Progenitor cell of endocrine pancreas (in vitro differentiated cells): Measurements from ENCODE around the gene TWF1. TPM values are rescaled to one million over a fixed set of nuclear protein-coding genes. Genes with fewer than 3 reads are reported as not detected.

Source experiments
- DNase-seq: peaks from one replicate; pipeline ENCODE4 v3.0.0; 2021; ENCODE audit warnings: low spot score; ENCODE audit not compliant: unreplicated experiment
- H3K27ac Mint-ChIP-seq: 2 replicates; pipeline ENCODE4 v1.8.0; 2021; ENCODE audit warnings: mild to moderate bottlenecking, moderate library complexity, mixed read lengths
- H3K27me3 Mint-ChIP-seq: 2 replicates; pipeline ENCODE4 v1.8.0; 2021; ENCODE audit warnings: mixed read lengths
- H3K36me3 Mint-ChIP-seq: 2 replicates; pipeline ENCODE4 v1.8.0; 2022; ENCODE audit warnings: mixed read lengths; ENCODE audit not compliant: insufficient read depth
- H3K4me1 Mint-ChIP-seq: 2 replicates; pipeline ENCODE4 v1.8.0; 2021; ENCODE audit warnings: low read depth, mixed read lengths
- H3K4me3 Mint-ChIP-seq: 2 replicates; pipeline ENCODE4 v1.8.0; 2021; ENCODE audit warnings: low read depth, mild to moderate bottlenecking, moderate library complexity, mixed read lengths
- H3K9me3 Mint-ChIP-seq: 2 replicates; pipeline ENCODE4 v1.8.0; 2021; ENCODE audit warnings: low read depth, mixed read lengths
- total RNA-seq: library from RNA; stranded (reverse); gene quantifications from 2 replicates; pipeline ENCODE4 v1.2.1, GENCODE V29; 2021
- TF ChIP-seq, protein P1 (sequence below): fragments of 200-600 bp; sonication (generic); IDR thresholded peaks from one replicate; pipeline ENCODE4 v1.5.0; 2021; ENCODE audit warnings: antibody characterized with exemption, mild to moderate bottlenecking; ENCODE audit not compliant: unreplicated experiment

Gene TWF1
- total RNA-seq, 1 donor from 2014 or later, result 58.4 TPM

DNA sequence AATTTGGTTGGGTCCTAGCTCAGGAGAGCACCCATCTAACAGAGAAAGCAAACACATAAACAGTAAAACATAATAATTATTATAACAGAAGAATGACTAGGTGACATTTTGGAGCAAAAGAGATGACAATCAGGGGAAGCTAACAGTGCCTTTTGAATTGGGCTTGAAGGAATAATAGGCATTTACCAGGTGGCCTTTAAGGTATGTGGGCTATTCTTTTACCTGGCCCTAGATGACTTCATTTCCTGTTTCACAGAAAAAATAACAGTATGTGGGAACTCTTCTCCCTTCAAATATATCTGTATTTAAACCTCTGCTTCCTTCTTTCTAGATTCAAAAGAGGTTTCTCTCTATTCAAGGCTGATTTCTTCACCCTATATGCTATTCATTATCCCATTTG, 43.5 kb downstream of the TWF1 start:
- H3K27ac Mint-ChIP-seq, result no peak overlapping the region
- DNase-seq, result no peak
- TF ChIP-seq, protein P1, sequence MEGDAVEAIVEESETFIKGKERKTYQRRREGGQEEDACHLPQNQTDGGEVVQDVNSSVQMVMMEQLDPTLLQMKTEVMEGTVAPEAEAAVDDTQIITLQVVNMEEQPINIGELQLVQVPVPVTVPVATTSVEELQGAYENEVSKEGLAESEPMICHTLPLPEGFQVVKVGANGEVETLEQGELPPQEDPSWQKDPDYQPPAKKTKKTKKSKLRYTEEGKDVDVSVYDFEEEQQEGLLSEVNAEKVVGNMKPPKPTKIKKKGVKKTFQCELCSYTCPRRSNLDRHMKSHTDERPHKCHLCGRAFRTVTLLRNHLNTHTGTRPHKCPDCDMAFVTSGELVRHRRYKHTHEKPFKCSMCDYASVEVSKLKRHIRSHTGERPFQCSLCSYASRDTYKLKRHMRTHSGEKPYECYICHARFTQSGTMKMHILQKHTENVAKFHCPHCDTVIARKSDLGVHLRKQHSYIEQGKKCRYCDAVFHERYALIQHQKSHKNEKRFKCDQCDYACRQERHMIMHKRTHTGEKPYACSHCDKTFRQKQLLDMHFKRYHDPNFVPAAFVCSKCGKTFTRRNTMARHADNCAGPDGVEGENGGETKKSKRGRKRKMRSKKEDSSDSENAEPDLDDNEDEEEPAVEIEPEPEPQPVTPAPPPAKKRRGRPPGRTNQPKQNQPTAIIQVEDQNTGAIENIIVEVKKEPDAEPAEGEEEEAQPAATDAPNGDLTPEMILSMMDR, result no peak
- no peaks in the 10 kb centered on the region for H3K36me3 Mint-ChIP-seq
- peaks cover 8% of the 10 kb centered on the region for H3K4me1 Mint-ChIP-seq
- no peaks in the 10 kb centered on the region for H3K9me3 Mint-ChIP-seq
- H3K27me3 Mint-ChIP-seq, result no peaks in the 10 kb centered on the region
- no peak overlapping the region for H3K4me3 Mint-ChIP-seq

DNA sequence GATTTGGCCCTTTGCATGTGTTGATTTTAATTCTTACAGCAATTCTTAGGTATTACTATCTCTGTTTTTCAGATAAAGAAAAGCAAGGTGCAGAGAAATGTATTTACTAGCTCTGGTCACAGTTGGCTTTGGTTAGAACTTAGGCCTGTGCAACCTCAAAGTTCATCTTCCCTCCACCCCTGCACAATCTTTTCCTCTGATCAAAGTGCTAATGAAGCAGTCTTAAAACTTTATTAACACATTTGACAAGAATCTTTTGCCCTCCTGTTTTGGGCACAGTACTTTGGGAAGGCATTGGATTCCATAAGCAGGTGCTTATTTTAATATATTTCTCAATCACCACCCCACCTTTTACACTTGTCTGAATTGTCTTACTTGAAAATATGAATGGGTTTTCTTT, 44.6 kb downstream of the TWF1 start:
- Mint-ChIP-seq H3K4me3 (no peak overlapping the region), H3K9me3 (no peaks in the 10 kb centered on the region), H3K36me3 (no peaks in the 10 kb centered on the region), H3K27me3 (no peaks in the 10 kb centered on the region), H3K4me1 (peaks cover 8% of the 10 kb centered on the region), H3K27ac (no peak overlapping the region)
- DNase-seq, result no peak
- TF ChIP-seq, protein P1, result no peak

DNA sequence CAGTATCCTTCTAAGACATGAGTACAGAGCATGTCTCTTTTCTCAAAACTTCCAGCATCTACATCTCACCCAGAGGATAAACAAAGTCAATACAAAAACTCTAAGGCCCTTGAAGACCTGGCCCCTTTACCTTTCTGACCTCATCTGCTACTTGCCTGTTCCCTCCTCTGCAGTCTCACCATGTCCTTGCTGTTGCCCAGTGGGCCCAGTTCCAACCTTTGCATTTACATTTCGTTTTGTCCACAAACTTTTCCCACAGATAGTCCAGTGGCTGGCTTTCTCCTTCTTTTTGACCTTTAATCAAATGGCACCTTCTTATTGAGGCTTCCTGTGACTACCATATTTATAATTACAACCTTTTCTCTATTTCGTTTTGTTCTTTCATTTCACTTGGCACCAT, 45.7 kb downstream of the TWF1 start:
- no peak for DNase-seq
- Mint-ChIP-seq H3K36me3 (no peaks in the 10 kb centered on the region), H3K9me3 (no peaks in the 10 kb centered on the region), H3K4me3 (peak overlapping the region; percentile 90), H3K27me3 (no peaks in the 10 kb centered on the region), H3K4me1 (peaks cover 8% of the 10 kb centered on the region), H3K27ac (peak overlapping the region; percentile 0)
- TF ChIP-seq, protein P1, result no peak

DNA sequence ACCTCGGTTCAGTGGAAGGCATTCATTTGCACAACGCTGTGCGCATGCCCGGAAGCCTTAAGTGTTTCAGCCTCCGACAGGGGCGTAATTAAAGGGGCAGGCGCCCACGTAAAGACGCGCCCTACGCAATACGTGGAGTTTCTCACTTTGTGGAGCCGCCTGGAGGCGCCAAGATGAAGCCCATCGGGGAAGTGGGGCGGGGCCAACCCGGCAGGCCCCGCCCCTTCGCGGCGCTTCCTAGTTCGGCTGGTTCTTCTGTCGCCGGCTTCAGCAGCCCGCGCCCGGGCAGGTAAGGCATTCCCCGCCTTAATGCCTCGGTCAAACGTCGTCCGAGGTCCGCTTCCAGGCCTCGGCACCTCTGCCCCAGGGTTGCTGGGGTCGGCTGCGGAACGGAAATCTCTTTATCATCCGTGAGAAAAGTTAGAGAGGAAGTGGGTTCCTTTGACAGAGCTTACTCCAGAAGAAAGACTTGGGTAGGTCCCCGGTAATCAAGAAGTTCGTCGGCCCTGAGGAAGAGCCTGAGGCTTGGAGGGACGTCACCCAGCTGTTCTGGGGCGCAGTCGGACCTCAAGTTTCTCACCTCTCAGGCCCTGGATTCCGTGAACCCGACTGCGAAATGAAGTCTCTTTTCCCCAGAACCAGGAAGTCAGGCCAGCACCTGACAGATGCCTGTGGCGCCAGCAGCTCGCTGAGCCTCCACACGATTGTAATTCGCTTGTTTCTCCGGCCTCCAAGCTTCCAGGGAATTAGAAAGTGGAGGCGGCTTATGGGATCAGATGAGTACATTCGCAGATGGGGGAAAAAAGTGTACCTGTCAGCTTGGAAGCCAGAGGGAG, 47.2 kb downstream of the TWF1 start, which contains the start of the genes IRAK4 and PUS7L:
IRAK4 (plus strand) TSS at position 224 of the 836 bp plus-strand sequence. CDS start 9,161 bp downstream, outside the sequence.
PUS7L (minus strand) TSS at position 63 of the 836 bp plus-strand sequence. CDS start 3,545 bp downstream, outside the sequence.
- H3K36me3 Mint-ChIP-seq, result peaks cover 3% of the 10 kb centered on the region
- peak; percentile 74 for DNase-seq
- H3K4me3 Mint-ChIP-seq, result peak within 1 kb of the TSS; percentile 90
- TF ChIP-seq, protein P1, result peak; percentile 35
- no peaks in the 10 kb centered on the region for H3K27me3 Mint-ChIP-seq
- no peaks in the 10 kb centered on the region for H3K9me3 Mint-ChIP-seq
- H3K27ac Mint-ChIP-seq, result peak within 1 kb of the TSS; percentile 97
- H3K4me1 Mint-ChIP-seq, result peaks cover 8% of the 10 kb centered on the region

DNA sequence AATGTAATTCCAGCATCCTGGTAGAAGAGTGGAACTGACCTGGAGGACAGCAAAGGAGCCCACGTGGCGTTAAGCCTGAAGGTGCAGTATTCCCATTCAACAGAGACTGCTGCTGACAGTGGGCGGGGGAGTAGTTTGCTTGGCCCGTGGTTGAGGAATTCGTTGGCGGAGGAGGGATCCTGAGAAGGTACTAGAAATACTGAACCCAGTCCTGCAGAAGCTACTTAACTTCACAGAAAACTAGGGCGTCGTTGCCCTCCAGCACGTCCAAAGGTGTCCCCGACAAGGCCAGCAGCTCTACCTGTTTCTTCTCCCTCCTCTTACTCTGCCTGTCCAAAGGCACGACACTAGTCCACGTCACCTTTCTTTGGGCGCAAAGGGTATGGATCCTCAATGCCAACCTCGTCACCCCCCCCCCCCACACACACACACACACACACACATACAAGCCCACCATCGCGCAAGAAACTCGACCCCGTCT, 47.8 kb downstream of the TWF1 start:
- Mint-ChIP-seq H3K27ac (peak overlapping the region; percentile 83), H3K27me3 (no peaks in the 10 kb centered on the region), H3K9me3 (no peaks in the 10 kb centered on the region), H3K36me3 (peaks cover 3% of the 10 kb centered on the region), H3K4me1 (peaks cover 8% of the 10 kb centered on the region), H3K4me3 (peak overlapping the region; percentile 90)
- TF ChIP-seq, protein P1, result no peak
- DNase-seq, result peak; percentile 15
